Endothelial cell (in vitro differentiated cells): Measurements from ENCODE around the gene ADPRHL1. TPM values are rescaled to one million over a fixed set of nuclear protein-coding genes. Genes with fewer than 3 reads are reported as not detected.

Experiments used
- DNase-seq: peaks from one replicate; pipeline ENCODE4 v3.0.0; 2021; ENCODE audit warnings: low spot score
- H3K27ac Mint-ChIP-seq: one replicate; pipeline ENCODE4 v1.8.0; 2021; ENCODE audit warnings: mixed read lengths, inconsistent platforms; ENCODE audit not compliant: unreplicated experiment
- H3K27me3 Mint-ChIP-seq: one replicate; pipeline ENCODE4 v1.8.0; 2021; ENCODE audit warnings: mild to moderate bottlenecking, moderate library complexity, mixed read lengths, inconsistent platforms; ENCODE audit not compliant: unreplicated experiment
- H3K36me3 Mint-ChIP-seq: one replicate; pipeline ENCODE4 v1.8.0; 2021; ENCODE audit warnings: mild to moderate bottlenecking, low read depth, mixed read lengths, inconsistent platforms; ENCODE audit not compliant: unreplicated experiment
- H3K4me1 Mint-ChIP-seq: one replicate; pipeline ENCODE4 v1.8.0; 2021; ENCODE audit warnings: mild to moderate bottlenecking, mixed read lengths, inconsistent platforms; ENCODE audit not compliant: unreplicated experiment
- H3K4me3 Mint-ChIP-seq: one replicate; pipeline ENCODE4 v1.8.0; 2021; ENCODE audit warnings: mild to moderate bottlenecking, mixed read lengths, inconsistent platforms; ENCODE audit not compliant: unreplicated experiment
- H3K9me3 Mint-ChIP-seq: one replicate; pipeline ENCODE4 v1.8.0; 2021; ENCODE audit warnings: mixed read lengths, inconsistent platforms; ENCODE audit not compliant: unreplicated experiment
- CTCF ChIP-seq: fragments of 200-600 bp; sonication (generic); IDR thresholded peaks from one replicate; pipeline ENCODE4 v1.5.0; 2021; ENCODE audit warnings: antibody characterized with exemption; ENCODE audit not compliant: unreplicated experiment
- total RNA-seq: library from RNA; stranded (reverse); fragmentation: NEBNext Ultra II Directional; extraction: Animal tissue kit (Norgen Biotek cat#: 25700); gene quantifications from one replicate; pipeline ENCODE4 v1.2.1, GENCODE V29; 2021; ENCODE audit not compliant: unreplicated experiment

Gene ADPRHL1
- total RNA-seq, 1 donor from 2014 or later: 1.5 TPM

GRCh38 chr13:113498905-113499304 is 45.6 kb upstream of the ADPRHL1 start:
- Mint-ChIP-seq H3K36me3 (peaks cover 51% of the 10 kb centered on the region), H3K4me3 (peak overlapping the region; percentile 52), H3K27ac (no peak overlapping the region), H3K27me3 (no peaks in the 10 kb centered on the region), H3K4me1 (peaks cover 17% of the 10 kb centered on the region), H3K9me3 (no peaks in the 10 kb centered on the region)
- TF ChIP-seq CTCF: no peak
- DNase-seq: no peak

- Mint-ChIP-seq H3K36me3 (peaks cover 43% of the 10 kb centered on the region), H3K4me1 (peaks cover 19% of the 10 kb centered on the region), H3K27ac (no peak overlapping the region), H3K9me3 (no peaks in the 10 kb centered on the region), H3K4me3 (no peak overlapping the region), H3K27me3 (no peaks in the 10 kb centered on the region)
- DNase-seq: no peak
- TF ChIP-seq CTCF: no peak
These were observed 43.9 kb upstream of the ADPRHL1 start for GRCh38 chr13:113497217-113497616.

- peak; percentile 22 for DNase-seq
- H3K36me3 Mint-ChIP-seq: peaks cover 46% of the 10 kb centered on the region
- H3K4me1 Mint-ChIP-seq: peaks cover 24% of the 10 kb centered on the region
- H3K4me3 Mint-ChIP-seq: peak overlapping the region; percentile 43
- peaks cover 2% of the 10 kb centered on the region for H3K27me3 Mint-ChIP-seq
- TF ChIP-seq CTCF: no peak
- H3K9me3 Mint-ChIP-seq: no peaks in the 10 kb centered on the region
- H3K27ac Mint-ChIP-seq: peak overlapping the region; percentile 11
These were observed 42.4 kb upstream of the ADPRHL1 start for GRCh38 chr13:113495494-113496210.

GRCh38 chr13:113493315-113493951 is 40.1 kb upstream of the ADPRHL1 start:
- peak overlapping the region; percentile 44 for H3K4me3 Mint-ChIP-seq
- peaks cover 2% of the 10 kb centered on the region for H3K27me3 Mint-ChIP-seq
- peaks cover 38% of the 10 kb centered on the region for H3K4me1 Mint-ChIP-seq
- H3K27ac Mint-ChIP-seq: no peak overlapping the region
- DNase-seq: no peak
- no peak for TF ChIP-seq CTCF
- peaks cover 33% of the 10 kb centered on the region for H3K36me3 Mint-ChIP-seq
- no peaks in the 10 kb centered on the region for H3K9me3 Mint-ChIP-seq

- H3K27me3 Mint-ChIP-seq: peaks cover 2% of the 10 kb centered on the region
- peaks cover 40% of the 10 kb centered on the region for H3K4me1 Mint-ChIP-seq
- no peak for TF ChIP-seq CTCF
- peak overlapping the region; percentile 93 for H3K27ac Mint-ChIP-seq
- no peak for DNase-seq
- peaks cover 24% of the 10 kb centered on the region for H3K36me3 Mint-ChIP-seq
- no peaks in the 10 kb centered on the region for H3K9me3 Mint-ChIP-seq
- peak overlapping the region; percentile 97 for H3K4me3 Mint-ChIP-seq
These were observed 38.7 kb upstream of the ADPRHL1 start for GRCh38 chr13:113491982-113492381.
